ENCODE results near the gene PTPMT1. TPM values are rescaled to one million over a fixed set of nuclear protein-coding genes. Genes with fewer than 3 reads are reported as not detected.

Gene PTPMT1
- polyA plus RNA-seq, 1 donor from 2014 or later: 49.5 TPM

DNA sequence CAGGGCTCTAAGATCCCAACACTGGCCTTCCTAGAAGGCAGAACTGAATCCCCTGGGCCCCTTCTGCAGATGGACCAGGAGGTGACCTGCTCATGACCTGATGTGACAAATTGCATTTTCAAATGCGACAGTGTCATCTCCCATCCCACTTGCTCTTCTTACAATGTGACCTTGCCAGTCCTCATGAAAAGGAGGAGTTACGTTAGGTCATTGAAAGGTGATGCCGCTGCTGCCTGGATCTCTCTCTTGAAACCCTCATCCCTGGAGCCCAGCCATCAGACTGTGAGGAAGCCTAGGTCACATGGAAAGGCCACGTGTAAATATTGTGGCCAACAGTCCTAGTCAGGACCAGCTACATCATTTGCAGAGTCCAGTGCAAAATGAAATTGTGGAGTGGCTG lies 34.5 kb downstream of the PTPMT1 start:
- Mint-ChIP-seq H3K27ac (no peak overlapping the region), H3K4me1 (no peaks in the 10 kb centered on the region), H3K27me3 (no peaks in the 10 kb centered on the region), H3K36me3 (peaks cover 4% of the 10 kb centered on the region), H3K9me3 (no peaks in the 10 kb centered on the region), H3K4me3 (no peak overlapping the region)

- Mint-ChIP-seq H3K27me3 (no peaks in the 10 kb centered on the region), H3K36me3 (peaks cover 13% of the 10 kb centered on the region), H3K9me3 (no peaks in the 10 kb centered on the region), H3K4me3 (no peak overlapping the region), H3K27ac (no peak overlapping the region), H3K4me1 (no peaks in the 10 kb centered on the region)
Measured at GRCh38 chr11:47603295-47603694, 37.9 kb downstream of the PTPMT1 start.

GRCh38 chr11:47605921-47606320 lies 40.5 kb downstream of the PTPMT1 start:
- no peaks in the 10 kb centered on the region for H3K9me3 Mint-ChIP-seq
- no peak overlapping the region for H3K27ac Mint-ChIP-seq
- no peak overlapping the region for H3K4me3 Mint-ChIP-seq
- peaks cover 11% of the 10 kb centered on the region for H3K36me3 Mint-ChIP-seq
- no peaks in the 10 kb centered on the region for H3K27me3 Mint-ChIP-seq
- H3K4me1 Mint-ChIP-seq: peaks cover 0 to 3% (median 0%) of the 10 kb centered on the region in 3 donors

- no peaks in the 10 kb centered on the region for H3K27me3 Mint-ChIP-seq
- H3K4me1 Mint-ChIP-seq: peaks cover 6 to 11% (median 6%) of the 10 kb centered on the region in 3 donors
- H3K36me3 Mint-ChIP-seq: peaks cover 11% of the 10 kb centered on the region
- H3K27ac Mint-ChIP-seq: no peak overlapping the region
- H3K4me3 Mint-ChIP-seq: no peak overlapping the region
- no peaks in the 10 kb centered on the region for H3K9me3 Mint-ChIP-seq
Measured at GRCh38 chr11:47606731-47607130, 41.3 kb downstream of the PTPMT1 start.

- Mint-ChIP-seq H3K9me3 (no peaks in the 10 kb centered on the region), H3K4me1 (peaks cover 8 to 14% (median 9%) of the 10 kb centered on the region in 3 donors), H3K27ac (no peak overlapping the region), H3K4me3 (no peak overlapping the region), H3K27me3 (no peaks in the 10 kb centered on the region), H3K36me3 (peaks cover 11% of the 10 kb centered on the region)
Measured at GRCh38 chr11:47607380-47607779, 42.0 kb downstream of the PTPMT1 start.

- Mint-ChIP-seq H3K9me3 (no peaks in the 10 kb centered on the region), H3K27me3 (no peaks in the 10 kb centered on the region), H3K4me1 (peaks cover 8 to 14% (median 9%) of the 10 kb centered on the region in 3 donors), H3K27ac (no peak overlapping the region), H3K36me3 (peaks cover 12% of the 10 kb centered on the region), H3K4me3 (no peak overlapping the region)
Measured at GRCh38 chr11:47609675-47610074, 44.3 kb downstream of the PTPMT1 start.

- H3K9me3 Mint-ChIP-seq: no peaks in the 10 kb centered on the region
- H3K27me3 Mint-ChIP-seq: no peaks in the 10 kb centered on the region
- H3K4me1 Mint-ChIP-seq: peaks cover 8 to 14% (median 9%) of the 10 kb centered on the region in 3 donors
- peak overlapping the region in 2 of 3 donors; percentile 8 to 22 for H3K27ac Mint-ChIP-seq
- peak overlapping the region in 2 of 4 donors; percentile 85 to 89 for H3K4me3 Mint-ChIP-seq
- peaks cover 7% of the 10 kb centered on the region for H3K36me3 Mint-ChIP-seq
Measured at GRCh38 chr11:47611348-47611794, 46.0 kb downstream of the PTPMT1 start.

DNA sequence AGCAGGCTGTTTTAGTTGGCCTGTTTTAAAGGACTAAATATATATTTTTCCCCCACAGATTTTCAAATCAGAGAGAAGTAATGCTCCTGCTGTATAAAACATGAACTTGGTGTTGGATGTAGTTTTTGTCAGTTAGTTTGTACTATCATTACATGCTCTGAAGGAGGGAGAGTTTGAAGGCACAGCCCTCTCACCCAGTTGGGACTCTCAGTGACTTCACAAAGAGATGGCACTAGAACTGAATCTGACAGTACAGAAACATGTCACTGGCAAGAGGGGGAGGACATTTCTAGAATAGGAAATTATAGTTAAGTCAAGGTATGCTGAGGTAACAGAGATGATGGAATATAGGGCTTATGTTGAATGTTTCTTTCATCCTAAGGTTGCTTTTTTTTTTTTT lies 49.9 kb downstream of the PTPMT1 start:
- H3K9me3 Mint-ChIP-seq: no peaks in the 10 kb centered on the region
- peaks cover 8 to 21% (median 9%) of the 10 kb centered on the region in 3 donors for H3K4me1 Mint-ChIP-seq
- H3K4me3 Mint-ChIP-seq: no peak overlapping the region
- H3K27me3 Mint-ChIP-seq: no peaks in the 10 kb centered on the region
- peaks cover 2% of the 10 kb centered on the region for H3K36me3 Mint-ChIP-seq
- no peak overlapping the region for H3K27ac Mint-ChIP-seq

GRCh38 chr11:47616726-47617416 lies 51.5 kb downstream of the PTPMT1 start:
- no peak overlapping the region for H3K4me3 Mint-ChIP-seq
- H3K36me3 Mint-ChIP-seq: peaks cover 2% of the 10 kb centered on the region
- H3K9me3 Mint-ChIP-seq: no peaks in the 10 kb centered on the region
- peak overlapping the region in 1 of 3 donors; percentile 57 for H3K27ac Mint-ChIP-seq
- peaks cover 1 to 8% (median 2%) of the 10 kb centered on the region in 3 donors for H3K4me1 Mint-ChIP-seq
- no peaks in the 10 kb centered on the region for H3K27me3 Mint-ChIP-seq

DNA sequence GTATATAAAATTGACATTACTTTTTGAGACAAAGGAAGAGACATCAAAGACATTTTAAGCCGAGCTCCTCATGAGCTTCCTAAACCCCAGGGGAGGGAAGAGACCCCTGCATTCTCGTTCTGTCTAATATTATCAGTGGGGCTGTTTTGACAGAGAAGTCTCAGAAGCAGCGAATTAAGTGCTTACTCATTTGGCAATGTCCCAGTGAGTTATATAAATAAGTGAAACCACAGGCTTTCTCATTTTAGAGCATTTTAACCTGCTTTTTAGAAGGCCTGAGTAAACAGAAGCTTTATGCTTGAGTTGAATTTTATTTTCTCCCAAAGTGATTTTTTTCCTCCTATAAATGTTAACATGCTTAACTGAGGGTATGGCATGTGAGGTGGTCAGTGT lies 52.0 kb downstream of the PTPMT1 start:
- Mint-ChIP-seq H3K27me3 (no peaks in the 10 kb centered on the region), H3K9me3 (no peaks in the 10 kb centered on the region), H3K4me1 (peaks cover 0 to 7% (median 0%) of the 10 kb centered on the region in 3 donors), H3K4me3 (no peak overlapping the region), H3K36me3 (peaks cover 2% of the 10 kb centered on the region), H3K27ac (no peak overlapping the region)

DNA sequence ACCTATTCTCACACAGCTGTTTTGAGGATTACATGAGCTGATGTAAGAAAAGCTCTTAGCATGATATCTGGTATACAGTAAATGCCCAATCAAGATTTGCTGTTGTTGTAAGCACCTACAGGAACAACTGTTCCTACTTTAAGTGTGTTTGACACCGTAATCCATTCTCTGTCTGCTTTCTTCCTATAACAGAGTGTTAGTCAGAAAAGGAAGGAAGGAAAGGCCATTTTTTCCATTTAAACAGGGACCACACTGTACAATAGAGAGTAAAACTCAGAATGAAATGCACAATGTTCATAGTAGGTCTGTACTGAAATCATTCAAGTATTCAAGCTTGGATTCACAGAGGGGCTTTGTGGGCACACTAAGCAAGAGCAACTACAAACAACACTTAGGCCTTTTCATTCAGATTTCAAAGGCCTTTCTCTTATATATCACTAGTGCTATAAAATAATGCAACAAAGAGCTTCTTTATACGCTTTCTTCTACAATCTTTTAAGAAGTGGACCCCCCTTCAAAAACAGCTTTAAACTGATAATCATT lies 55.5 kb downstream of the PTPMT1 start:
- Mint-ChIP-seq H3K4me1 (peaks cover 0 to 7% (median 0%) of the 10 kb centered on the region in 3 donors), H3K36me3 (no peaks in the 10 kb centered on the region), H3K27ac (no peak overlapping the region), H3K27me3 (no peaks in the 10 kb centered on the region), H3K9me3 (no peaks in the 10 kb centered on the region), H3K4me3 (no peak overlapping the region)

Other genes starting within 250 kb of the PTPMT1 start
- gene MYBPC3, start 212.9 kb upstream of the PTPMT1 start, polyA plus RNA-seq: not detected
- gene SPI1, start 187.1 kb upstream of the PTPMT1 start, polyA plus RNA-seq: 67.7 TPM
- 15.5 TPM for gene SLC39A13, start 157.0 kb upstream of the PTPMT1 start, polyA plus RNA-seq
- 101 TPM for gene PSMC3, start 139.2 kb upstream of the PTPMT1 start, polyA plus RNA-seq
- gene RAPSN, start 116.5 kb upstream of the PTPMT1 start, polyA plus RNA-seq: 0.15 TPM
- 78.6 TPM for gene CELF1, start 12.5 kb upstream of the PTPMT1 start, polyA plus RNA-seq
- 41.6 TPM for gene KBTBD4, start 13.4 kb downstream of the PTPMT1 start, polyA plus RNA-seq
- gene NDUFS3, start 13.5 kb downstream of the PTPMT1 start, polyA plus RNA-seq: 105 TPM
- gene FAM180B, start 21.1 kb downstream of the PTPMT1 start, polyA plus RNA-seq: not detected
- gene C1QTNF4, start 28.8 kb downstream of the PTPMT1 start, polyA plus RNA-seq: not detected
- 58.9 TPM for gene MTCH2, start 77.0 kb downstream of the PTPMT1 start, polyA plus RNA-seq
- 1.4 TPM for gene AGBL2, start 149.8 kb downstream of the PTPMT1 start, polyA plus RNA-seq
- 65.3 TPM for gene FNBP4, start 201.7 kb downstream of the PTPMT1 start, polyA plus RNA-seq

Measured in IgD-negative memory B cell (primary cell).